T-helper 1 cell treated with Interleukin-12 subunit alpha and Interleukin-12 subunit beta and Interleukin-4 antibody, amounts not matched to agents 30 ng/mL and 1 ng/mL, for 36 hours (primary cell): ENCODE data around the gene GRM7. TPM values are rescaled to one million over a fixed set of nuclear protein-coding genes. Genes with fewer than 3 reads are reported as not detected.

Source experiments
- intact Hi-C: fragments of 100-400 bp; cut with micrococcal nuclease; formaldehyde crosslinking; loops from one replicate; pipeline ENCODE4 v1.15.1; 2024
- total RNA-seq: library from RNA; stranded (reverse); gene quantifications from 2 replicates; pipeline ENCODE4 v1.2.3, GENCODE V29; 2022

GRM7 gene
- total RNA-seq, 1 donor from 2014 or later = not detected

- intact Hi-C loops = no loop called here
Observed at GRCh38 chr3:7238565-7239295, 377.8 kb downstream of the GRM7 start.

GRCh38 chr3:7241584-7242302, 380.8 kb downstream of the GRM7 start:
- intact Hi-C loops = no loop called here

GRCh38 chr3:7242303-7242635, 381.4 kb downstream of the GRM7 start:
- intact Hi-C loops = no loop called here

- intact Hi-C loops = no loop called here
Observed at GRCh38 chr3:7249493-7250076, 388.7 kb downstream of the GRM7 start.

- intact Hi-C loops = no loop called here
Observed at GRCh38 chr3:7254251-7254650, 393.3 kb downstream of the GRM7 start.

GRCh38 chr3:7260975-7261374, 400.1 kb downstream of the GRM7 start:
- intact Hi-C loops = no loop called here

GRCh38 chr3:7263347-7264195, 402.7 kb downstream of the GRM7 start:
- intact Hi-C loops = no loop called here

GRCh38 chr3:7264196-7264526, 403.2 kb downstream of the GRM7 start:
- intact Hi-C loops = no loop called here

- intact Hi-C loops = no loop called here
Observed at GRCh38 chr3:7265736-7266135, 404.8 kb downstream of the GRM7 start.

- intact Hi-C loops = no loop called here
Observed at GRCh38 chr3:7266551-7266950, 405.6 kb downstream of the GRM7 start.

GRCh38 chr3:7270731-7271130, 409.8 kb downstream of the GRM7 start:
- intact Hi-C loops = no loop called here

- intact Hi-C loops = no loop called here
Observed at GRCh38 chr3:7271631-7272030, 410.7 kb downstream of the GRM7 start.

GRCh38 chr3:7272203-7272602, 411.3 kb downstream of the GRM7 start:
- intact Hi-C loops = no loop called here

- intact Hi-C loops = no loop called here
Observed at GRCh38 chr3:7275396-7275795, 414.5 kb downstream of the GRM7 start.

- intact Hi-C loops = no loop called here
Observed at GRCh38 chr3:7280318-7280717, 419.4 kb downstream of the GRM7 start.

- intact Hi-C loops = no loop called here
Observed at GRCh38 chr3:7282988-7283387, 422.1 kb downstream of the GRM7 start.

GRCh38 chr3:7285505-7285904, 424.6 kb downstream of the GRM7 start:
- intact Hi-C loops = no loop called here

- intact Hi-C loops = no loop called here
Observed at GRCh38 chr3:7288133-7288532, 427.2 kb downstream of the GRM7 start.

- intact Hi-C loops = no loop called here
Observed at GRCh38 chr3:7289121-7289520, 428.2 kb downstream of the GRM7 start.

GRCh38 chr3:7290077-7290825, 429.3 kb downstream of the GRM7 start:
- intact Hi-C loops = no loop called here

- intact Hi-C loops = no loop called here
Observed at GRCh38 chr3:7292362-7292761, 431.4 kb downstream of the GRM7 start.
